ENCODE data around the gene LDLRAD1. TPM values are rescaled to one million over a fixed set of nuclear protein-coding genes. Genes with fewer than 3 reads are reported as not detected.

LDLRAD1 gene
- total RNA-seq, 1 experiment from 2014 or later, result not detected

DNA sequence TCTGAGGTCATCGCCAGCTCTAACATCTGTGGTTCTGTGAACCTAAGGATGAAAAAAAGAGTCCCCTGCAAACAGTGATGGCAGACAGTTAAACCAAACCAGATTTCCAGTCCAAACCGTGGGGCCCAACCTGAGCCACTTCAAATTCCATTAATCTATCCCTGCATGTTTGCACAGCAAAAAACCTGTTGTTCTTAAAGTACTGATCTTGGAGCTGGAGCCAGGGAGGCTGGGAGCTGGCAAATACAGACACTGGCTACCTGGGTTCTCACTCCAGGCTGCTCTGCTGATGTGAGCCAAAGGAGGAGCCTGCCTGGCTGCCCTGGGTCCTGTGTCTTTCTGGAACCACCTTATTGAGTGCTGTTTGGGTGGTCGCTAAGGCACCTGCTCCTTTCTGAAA, 16.4 kb downstream of the LDLRAD1 start:
- no peak for ATAC-seq
- POLR2A ChIA-PET, result no interaction called here

GRCh38 chr1:53999920-54000319, 18.1 kb downstream of the LDLRAD1 start:
- no peaks in the 10 kb centered on the region for H3K27me3 ChIP-seq (ENCODE audit: control insufficient read depth, insufficient read depth, low read length)
- ChIA-PET CTCF (no interaction called here), POLR2A (no interaction called here)
- DNase-seq (ENCODE audit: low read depth, low spot score) (no peak), ATAC-seq (no peak)
- H3K9me3 ChIP-seq (ENCODE audit: control insufficient read depth, insufficient read depth, low read depth, low read length), result no peaks in the 10 kb centered on the region
- H3K4me3 ChIP-seq (ENCODE audit: low read depth in 2 of 2, low read length in 2 of 2), result no peak overlapping the region
- no peak overlapping the region for H3K27ac ChIP-seq (ENCODE audit: low read length)
- intact Hi-C loops (cut with micrococcal nuclease; ENCODE audit: unreplicated experiment), result no loop called here
- no TSS peak for BruUV-seq (replicated peaks)
- no peak for TF ChIP-seq SIN3A (IDR thresholded peaks at IDR 0.05; ENCODE audit: borderline replicate concordance, insufficient read depth, low read depth, low read length)
- TF ChIP-seq TCF7L2 (IDR thresholded peaks at IDR 0.05; ENCODE audit: low read depth, low read length), result no peak
- TF ChIP-seq CTCF (IDR thresholded peaks at IDR 0.05), result no peak
- TF ChIP-seq, protein P1, sequence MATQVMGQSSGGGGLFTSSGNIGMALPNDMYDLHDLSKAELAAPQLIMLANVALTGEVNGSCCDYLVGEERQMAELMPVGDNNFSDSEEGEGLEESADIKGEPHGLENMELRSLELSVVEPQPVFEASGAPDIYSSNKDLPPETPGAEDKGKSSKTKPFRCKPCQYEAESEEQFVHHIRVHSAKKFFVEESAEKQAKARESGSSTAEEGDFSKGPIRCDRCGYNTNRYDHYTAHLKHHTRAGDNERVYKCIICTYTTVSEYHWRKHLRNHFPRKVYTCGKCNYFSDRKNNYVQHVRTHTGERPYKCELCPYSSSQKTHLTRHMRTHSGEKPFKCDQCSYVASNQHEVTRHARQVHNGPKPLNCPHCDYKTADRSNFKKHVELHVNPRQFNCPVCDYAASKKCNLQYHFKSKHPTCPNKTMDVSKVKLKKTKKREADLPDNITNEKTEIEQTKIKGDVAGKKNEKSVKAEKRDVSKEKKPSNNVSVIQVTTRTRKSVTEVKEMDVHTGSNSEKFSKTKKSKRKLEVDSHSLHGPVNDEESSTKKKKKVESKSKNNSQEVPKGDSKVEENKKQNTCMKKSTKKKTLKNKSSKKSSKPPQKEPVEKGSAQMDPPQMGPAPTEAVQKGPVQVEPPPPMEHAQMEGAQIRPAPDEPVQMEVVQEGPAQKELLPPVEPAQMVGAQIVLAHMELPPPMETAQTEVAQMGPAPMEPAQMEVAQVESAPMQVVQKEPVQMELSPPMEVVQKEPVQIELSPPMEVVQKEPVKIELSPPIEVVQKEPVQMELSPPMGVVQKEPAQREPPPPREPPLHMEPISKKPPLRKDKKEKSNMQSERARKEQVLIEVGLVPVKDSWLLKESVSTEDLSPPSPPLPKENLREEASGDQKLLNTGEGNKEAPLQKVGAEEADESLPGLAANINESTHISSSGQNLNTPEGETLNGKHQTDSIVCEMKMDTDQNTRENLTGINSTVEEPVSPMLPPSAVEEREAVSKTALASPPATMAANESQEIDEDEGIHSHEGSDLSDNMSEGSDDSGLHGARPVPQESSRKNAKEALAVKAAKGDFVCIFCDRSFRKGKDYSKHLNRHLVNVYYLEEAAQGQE (IDR thresholded peaks at IDR 0.05; ENCODE audit: insufficient read depth in 1 of 2, low read depth in 2 of 2, low read length in 1 of 2), result no peak
- TF ChIP-seq POLR2AphosphoS5 (IDR thresholded peaks at IDR 0.05; ENCODE audit: low read depth, low read length), result no peak
- H3K36me3 ChIP-seq (ENCODE audit: control insufficient read depth, insufficient read depth, low read length), result no peaks in the 10 kb centered on the region
- in situ Hi-C loops (cut with HindIII; ENCODE audit: low pct_unique_long_range_greater_than_20kb, low sequenced_read_pairs), result no loop called here
- H3K4me1 ChIP-seq (ENCODE audit: control insufficient read depth, insufficient read depth, low read length), result no peaks in the 10 kb centered on the region

More for the DNA sequence above, 16.4 kb downstream of the LDLRAD1 start:
- TF ChIP-seq SIN3A (IDR thresholded peaks at IDR 0.05; ENCODE audit: borderline replicate concordance, insufficient read depth, low read depth, low read length) (no peak), CTCF (IDR thresholded peaks at IDR 0.05) (no peak), POLR2AphosphoS5 (IDR thresholded peaks at IDR 0.05; ENCODE audit: low read depth, low read length) (no peak), TCF7L2 (IDR thresholded peaks at IDR 0.05; ENCODE audit: low read depth, low read length) (no peak)
- TF ChIP-seq, protein P1 (IDR thresholded peaks at IDR 0.05; ENCODE audit: insufficient read depth in 1 of 2, low read depth in 2 of 2, low read length in 1 of 2), result no peak
- Histone ChIP-seq H3K9me3 (ENCODE audit: control insufficient read depth, insufficient read depth, low read depth, low read length) (no peaks in the 10 kb centered on the region), H3K4me1 (ENCODE audit: control insufficient read depth, insufficient read depth, low read length) (no peaks in the 10 kb centered on the region), H3K27me3 (ENCODE audit: control insufficient read depth, insufficient read depth, low read length) (no peaks in the 10 kb centered on the region), H3K36me3 (ENCODE audit: control insufficient read depth, insufficient read depth, low read length) (no peaks in the 10 kb centered on the region), H3K4me3 (ENCODE audit: low read depth in 2 of 2, low read length in 2 of 2) (no peak overlapping the region), H3K27ac (ENCODE audit: low read length) (no peak overlapping the region)
- CTCF ChIA-PET, result no interaction called here
- DNase-seq (ENCODE audit: low read depth, low spot score), result no peak
- in situ Hi-C loops (cut with HindIII; ENCODE audit: low pct_unique_long_range_greater_than_20kb, low sequenced_read_pairs) (no loop called here), intact Hi-C loops (cut with micrococcal nuclease; ENCODE audit: unreplicated experiment) (no loop called here)
- no TSS peak for BruUV-seq (replicated peaks)

Measured in Panc1 (cell line).